C4-2B (cell line): ENCODE measurements around the gene BRK1.
"Not testable (repeated sequence)": the region's sequence is repeated elsewhere in the genome, so short reads cannot be mapped to it uniquely, and the experiment has no call there.

Experiments
- H3K27ac ChIP-seq: fragments of 450-650 bp; 2 replicates; pipeline ENCODE4 v1.5.1; 2017
- ZFX ChIP-seq: fragments of 450-650 bp; IDR thresholded peaks from 2 replicates; pipeline ENCODE4 v1.6.1; 2017
- TF ChIP-seq, protein P1 (sequence below): fragments of 450-650 bp; conservative IDR thresholded peaks from 2 replicates; pipeline ENCODE4 v1.5.1; 2017; ENCODE audit warnings: mild to moderate bottlenecking

Gene BRK1

GRCh38 chr3:10121064-10121463, 5.6 kb downstream of the BRK1 start:
- TF ChIP-seq, protein P1, sequence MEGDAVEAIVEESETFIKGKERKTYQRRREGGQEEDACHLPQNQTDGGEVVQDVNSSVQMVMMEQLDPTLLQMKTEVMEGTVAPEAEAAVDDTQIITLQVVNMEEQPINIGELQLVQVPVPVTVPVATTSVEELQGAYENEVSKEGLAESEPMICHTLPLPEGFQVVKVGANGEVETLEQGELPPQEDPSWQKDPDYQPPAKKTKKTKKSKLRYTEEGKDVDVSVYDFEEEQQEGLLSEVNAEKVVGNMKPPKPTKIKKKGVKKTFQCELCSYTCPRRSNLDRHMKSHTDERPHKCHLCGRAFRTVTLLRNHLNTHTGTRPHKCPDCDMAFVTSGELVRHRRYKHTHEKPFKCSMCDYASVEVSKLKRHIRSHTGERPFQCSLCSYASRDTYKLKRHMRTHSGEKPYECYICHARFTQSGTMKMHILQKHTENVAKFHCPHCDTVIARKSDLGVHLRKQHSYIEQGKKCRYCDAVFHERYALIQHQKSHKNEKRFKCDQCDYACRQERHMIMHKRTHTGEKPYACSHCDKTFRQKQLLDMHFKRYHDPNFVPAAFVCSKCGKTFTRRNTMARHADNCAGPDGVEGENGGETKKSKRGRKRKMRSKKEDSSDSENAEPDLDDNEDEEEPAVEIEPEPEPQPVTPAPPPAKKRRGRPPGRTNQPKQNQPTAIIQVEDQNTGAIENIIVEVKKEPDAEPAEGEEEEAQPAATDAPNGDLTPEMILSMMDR = no peak
- no peak for TF ChIP-seq ZFX
- no peak overlapping the region for H3K27ac ChIP-seq

GRCh38 chr3:10122724-10123123, 7.2 kb downstream of the BRK1 start:
- TF ChIP-seq ZFX = no peak
- no peak overlapping the region for H3K27ac ChIP-seq

- H3K27ac ChIP-seq = not testable (repeated sequence)
Measured at GRCh38 chr3:10135872-10136271, 20.4 kb downstream of the BRK1 start.

DNA sequence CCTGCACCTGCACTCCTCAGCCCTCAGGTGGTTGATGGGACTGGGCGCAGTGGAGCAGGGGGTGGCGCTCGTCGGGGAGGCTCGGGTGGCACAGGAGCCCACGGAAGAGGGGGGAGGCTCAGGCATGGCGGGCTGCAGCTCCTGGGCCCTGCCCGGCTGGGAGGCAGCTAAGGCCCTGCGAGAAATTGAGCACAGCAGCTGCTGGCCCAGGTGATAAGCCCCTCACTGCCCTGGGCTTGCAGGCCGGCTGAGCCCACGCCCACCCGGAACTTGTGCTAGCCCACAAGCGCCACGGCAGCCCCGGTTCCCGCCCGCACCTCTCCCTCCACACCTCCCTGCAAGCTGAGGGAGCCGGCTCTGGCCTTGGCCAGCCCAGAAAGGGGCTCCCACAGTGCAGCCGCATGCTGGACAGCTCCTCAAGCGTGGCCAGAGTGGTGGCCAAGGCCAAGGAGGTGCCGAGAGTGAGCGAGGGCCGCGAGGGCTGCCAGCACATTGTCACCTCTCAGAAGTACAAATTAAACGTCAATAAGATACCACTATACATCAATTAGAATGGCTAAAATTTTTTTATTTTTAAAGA, 21.0 kb downstream of the BRK1 start:
- TF ChIP-seq, protein P1 = no peak
- TF ChIP-seq ZFX = no peak
- no peak overlapping the region for H3K27ac ChIP-seq

DNA sequence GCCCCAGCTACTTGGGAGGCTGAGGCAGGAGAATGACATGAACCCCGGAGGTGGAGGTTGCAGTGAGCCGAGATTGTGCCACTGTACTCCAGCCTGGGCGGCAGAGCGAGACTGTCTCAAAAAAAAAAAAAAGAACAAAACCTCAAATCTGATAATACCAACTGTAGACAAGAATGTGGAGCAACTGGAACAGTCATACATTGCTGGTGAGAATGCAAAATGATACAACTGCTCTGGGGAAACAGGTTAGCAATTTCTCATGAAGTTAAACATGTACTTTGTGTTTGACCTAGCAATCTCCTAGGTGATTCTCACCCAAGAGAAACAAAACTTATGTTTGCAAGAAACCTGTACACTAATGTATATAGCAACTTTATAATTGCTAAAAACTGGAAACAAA, 21.7 kb downstream of the BRK1 start:
- TF ChIP-seq, protein P1 = no peak
- no peak for TF ChIP-seq ZFX

DNA sequence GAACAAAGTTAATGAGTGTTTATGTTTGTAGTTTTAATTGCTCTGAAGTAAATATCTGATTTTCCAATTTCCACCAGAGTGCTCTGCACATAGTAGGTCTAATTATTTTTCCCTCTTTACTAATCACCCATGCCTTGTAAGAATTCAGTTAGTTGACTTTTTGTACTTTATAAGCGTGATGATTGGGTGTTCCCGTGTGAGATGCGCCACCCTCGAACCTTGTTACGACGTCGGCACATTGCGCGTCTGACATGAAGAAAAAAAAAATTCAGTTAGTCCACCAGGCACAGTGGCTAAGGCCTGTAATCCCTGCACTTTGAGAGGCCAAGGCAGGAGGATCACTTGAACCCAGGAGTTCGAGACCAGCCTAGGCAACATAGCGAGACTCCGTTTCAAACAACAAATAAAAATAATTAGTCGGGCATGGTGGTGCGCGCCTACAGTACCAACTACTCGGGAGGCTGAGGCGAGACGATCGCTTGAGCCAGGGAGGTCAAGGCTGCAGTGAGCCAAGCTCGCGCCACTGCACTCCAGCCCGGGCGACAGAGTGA, 25.6 kb downstream of the BRK1 start:
- H3K27ac ChIP-seq = peak overlapping the region; percentile 93; the same call in 1 of the 2 replicates
- TF ChIP-seq ZFX = no peak
- TF ChIP-seq, protein P1 = no peak

More for the DNA sequence above, 21.7 kb downstream of the BRK1 start:
- H3K27ac ChIP-seq = no peak overlapping the region

DNA sequence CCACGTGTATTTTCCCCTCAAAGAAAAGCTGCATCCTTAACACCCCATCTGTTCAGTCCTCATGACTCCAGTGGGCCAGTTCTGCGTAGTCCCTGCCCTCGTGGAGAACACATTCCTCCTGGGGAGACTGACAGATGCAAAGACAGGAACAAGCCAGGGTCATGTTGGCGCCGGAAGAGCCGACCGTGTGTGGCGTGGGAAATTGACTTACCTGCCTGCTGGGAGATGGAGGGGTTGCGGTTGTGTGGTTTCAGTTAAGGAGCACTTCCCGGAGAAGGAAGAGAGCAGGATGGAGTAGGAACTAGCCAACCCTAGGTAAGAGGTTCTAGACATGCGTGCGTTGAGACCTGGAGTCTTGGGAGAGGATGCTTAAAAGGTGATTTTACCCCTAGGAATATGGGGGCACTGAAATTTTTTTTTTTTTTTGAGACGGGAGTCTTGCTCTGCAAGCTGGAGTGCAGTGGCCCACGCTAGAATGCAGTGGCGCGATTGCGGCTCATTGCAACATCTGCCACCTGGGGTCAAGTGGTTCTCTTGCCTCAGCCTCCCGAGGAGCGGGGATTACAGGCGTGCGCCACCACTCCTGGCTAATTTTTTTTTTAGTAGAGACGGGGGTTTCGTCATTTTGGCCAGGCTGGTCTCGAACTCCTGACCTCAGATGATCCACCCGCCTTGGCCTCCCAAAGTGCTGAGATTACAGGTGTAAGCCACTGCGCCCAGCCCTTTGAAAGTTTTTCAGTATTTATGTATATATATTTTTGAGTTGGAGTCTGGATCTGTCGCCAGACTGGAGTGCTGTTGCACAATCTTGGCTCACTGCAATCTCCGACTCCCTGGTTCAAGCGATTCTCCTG, 27.5 kb downstream of the BRK1 start:
- TF ChIP-seq ZFX = no peak
- TF ChIP-seq, protein P1 = no peak
- peak overlapping the region; percentile 93 for H3K27ac ChIP-seq

DNA sequence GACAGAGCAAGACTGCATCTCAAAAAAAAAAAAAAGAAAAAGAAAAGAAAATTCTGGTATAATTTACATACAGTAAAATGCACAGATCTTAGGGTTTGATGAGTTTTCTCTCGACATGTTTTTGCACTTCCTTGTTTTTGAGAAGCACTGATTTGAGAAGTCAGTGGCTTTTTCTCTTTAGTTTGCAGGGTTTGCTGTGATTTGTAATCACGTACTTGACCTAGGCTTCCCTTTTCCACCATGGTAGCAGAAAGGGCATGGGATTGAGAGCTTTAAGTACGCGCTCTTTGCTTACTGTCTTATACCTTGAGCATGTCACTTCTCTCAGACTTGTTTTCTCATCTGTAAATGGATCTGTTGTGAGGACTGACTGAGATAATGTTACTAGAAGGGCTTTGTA, 30.2 kb downstream of the BRK1 start:
- TF ChIP-seq, protein P1 = no peak
- TF ChIP-seq ZFX = no peak
- H3K27ac ChIP-seq = no peak overlapping the region
